Measurements from ENCODE around the gene DNAH3.
A peak's percentile ranks its signal among the peaks of the same experiment; 100 is the strongest.

The DNAH3 gene

GRCh38 chr16:21169249-21169981 lies 18.8 kb upstream of the DNAH3 start:
- no peak for TF ChIP-seq FOXP2 (optimal IDR thresholded peaks at IDR 0.05; ENCODE audit: borderline replicate concordance, extremely low read depth, extremely low read length, insufficient read depth)
- TF ChIP-seq POLR2AphosphoS5 (IDR thresholded peaks at IDR 0.05; ENCODE audit: low read depth, low read length) = no peak
- no peak for TF ChIP-seq SIN3A (IDR thresholded peaks at IDR 0.05; ENCODE audit: borderline replicate concordance, insufficient read depth, low read length)
- no peak for TF ChIP-seq TAF1 (IDR thresholded peaks at IDR 0.05; ENCODE audit: borderline replicate concordance, insufficient read depth, low read length)
- no peak for TF ChIP-seq REST (IDR thresholded peaks at IDR 0.05; ENCODE audit: insufficient read depth in 1 of 2, low read depth in 2 of 2, low read length in 2 of 2)

- no peak for TF ChIP-seq POLR2AphosphoS5 (IDR thresholded peaks at IDR 0.05; ENCODE audit: low read depth, low read length)
- no peak for TF ChIP-seq FOXP2 (optimal IDR thresholded peaks at IDR 0.05; ENCODE audit: borderline replicate concordance, extremely low read depth, extremely low read length, insufficient read depth)
- TF ChIP-seq REST (IDR thresholded peaks at IDR 0.05; ENCODE audit: insufficient read depth in 1 of 2, low read depth in 2 of 2, low read length in 2 of 2) = no peak
- TF ChIP-seq SIN3A (IDR thresholded peaks at IDR 0.05; ENCODE audit: borderline replicate concordance, insufficient read depth, low read length) = no peak
- TF ChIP-seq TAF1 (IDR thresholded peaks at IDR 0.05; ENCODE audit: borderline replicate concordance, insufficient read depth, low read length) = no peak
These were observed 17.4 kb upstream of the DNAH3 start for GRCh38 chr16:21167929-21168602.

GRCh38 chr16:21167360-21167759 lies 16.7 kb upstream of the DNAH3 start:
- no peak for TF ChIP-seq POLR2AphosphoS5 (IDR thresholded peaks at IDR 0.05; ENCODE audit: low read depth, low read length)

GRCh38 chr16:21166561-21166961 lies 15.9 kb upstream of the DNAH3 start:
- no peak for TF ChIP-seq FOXP2 (optimal IDR thresholded peaks at IDR 0.05; ENCODE audit: borderline replicate concordance, extremely low read depth, extremely low read length, insufficient read depth)
- TF ChIP-seq TAF1 (IDR thresholded peaks at IDR 0.05; ENCODE audit: borderline replicate concordance, insufficient read depth, low read length) = no peak
- TF ChIP-seq POLR2AphosphoS5 (IDR thresholded peaks at IDR 0.05; ENCODE audit: low read depth, low read length) = no peak
- peak; percentile 58 to 88; a peak in 3 of 4 replicates for TF ChIP-seq REST (IDR thresholded peaks at IDR 0.05; ENCODE audit: insufficient read depth in 1 of 2, low read depth in 2 of 2, low read length in 2 of 2)
- no peak for TF ChIP-seq SIN3A (IDR thresholded peaks at IDR 0.05; ENCODE audit: borderline replicate concordance, insufficient read depth, low read length)

GRCh38 chr16:21164521-21165168 lies 14.0 kb upstream of the DNAH3 start:
- TF ChIP-seq POLR2AphosphoS5 (IDR thresholded peaks at IDR 0.05; ENCODE audit: low read depth, low read length) (no peak), REST (IDR thresholded peaks at IDR 0.05; ENCODE audit: insufficient read depth in 1 of 2, low read depth in 2 of 2, low read length in 2 of 2) (no peak)
